HG03045 (cell line): ENCODE results near the gene PPDPF.
"Not testable (repeated sequence)": the region's sequence is repeated elsewhere in the genome, so short reads cannot be mapped to it uniquely, and the experiment has no call there.

Experiments used
- ATAC-seq: cut with Tn5 transposase; IDR thresholded peaks from one replicate; pipeline ENCODE4 v1.9.1; 2021; ENCODE audit warnings: mild to moderate bottlenecking, moderate library complexity; ENCODE audit not compliant: unreplicated experiment

Gene PPDPF

GRCh38 chr20:63499338-63499969, 21.1 kb upstream of the PPDPF start:
- ATAC-seq = no peak

GRCh38 chr20:63500151-63500901, 20.2 kb upstream of the PPDPF start:
- ATAC-seq = no peak

DNA sequence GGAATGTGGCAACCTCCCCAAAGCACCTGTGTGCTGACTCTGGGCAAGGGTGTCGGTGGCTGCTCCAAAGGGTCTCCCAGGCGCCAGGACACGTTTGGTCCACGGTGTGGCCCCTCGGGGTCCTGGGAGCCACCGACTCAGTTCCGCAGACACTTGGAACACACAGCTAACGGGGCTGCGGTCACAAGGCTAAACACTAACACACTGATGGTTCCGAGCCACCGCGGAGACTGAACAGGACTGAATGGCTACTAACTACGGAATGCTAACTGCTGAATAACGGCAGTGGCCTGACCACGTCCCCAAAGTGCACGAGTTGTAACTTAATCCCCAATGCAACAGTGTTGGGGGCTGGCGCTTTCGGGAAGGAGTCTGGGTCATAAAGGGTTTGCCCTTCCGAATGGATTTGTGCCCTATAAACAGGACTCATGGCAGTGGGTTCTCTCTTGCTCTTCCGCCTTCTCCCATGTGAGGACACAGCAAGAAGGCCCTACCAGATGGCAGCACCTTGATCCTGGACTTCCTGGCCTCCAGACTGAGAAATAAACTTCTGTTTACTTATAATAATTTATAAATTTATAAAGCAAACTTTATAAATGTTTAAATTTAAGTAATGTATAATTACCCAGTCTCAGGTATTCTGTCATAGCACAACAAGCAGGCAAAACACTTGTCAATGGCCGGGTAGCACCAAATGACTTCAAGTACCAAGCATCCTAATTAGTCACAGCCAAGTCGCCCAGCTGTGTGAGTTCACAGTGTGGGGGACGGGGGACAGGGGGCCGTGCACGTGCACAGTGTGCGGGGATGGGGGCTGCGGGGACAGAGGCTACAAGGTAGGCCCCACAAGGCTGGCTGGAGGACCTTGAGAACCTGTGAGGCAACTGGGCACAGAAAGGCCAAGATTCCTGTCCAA, 19.4 kb upstream of the PPDPF start:
- no peak for ATAC-seq

DNA sequence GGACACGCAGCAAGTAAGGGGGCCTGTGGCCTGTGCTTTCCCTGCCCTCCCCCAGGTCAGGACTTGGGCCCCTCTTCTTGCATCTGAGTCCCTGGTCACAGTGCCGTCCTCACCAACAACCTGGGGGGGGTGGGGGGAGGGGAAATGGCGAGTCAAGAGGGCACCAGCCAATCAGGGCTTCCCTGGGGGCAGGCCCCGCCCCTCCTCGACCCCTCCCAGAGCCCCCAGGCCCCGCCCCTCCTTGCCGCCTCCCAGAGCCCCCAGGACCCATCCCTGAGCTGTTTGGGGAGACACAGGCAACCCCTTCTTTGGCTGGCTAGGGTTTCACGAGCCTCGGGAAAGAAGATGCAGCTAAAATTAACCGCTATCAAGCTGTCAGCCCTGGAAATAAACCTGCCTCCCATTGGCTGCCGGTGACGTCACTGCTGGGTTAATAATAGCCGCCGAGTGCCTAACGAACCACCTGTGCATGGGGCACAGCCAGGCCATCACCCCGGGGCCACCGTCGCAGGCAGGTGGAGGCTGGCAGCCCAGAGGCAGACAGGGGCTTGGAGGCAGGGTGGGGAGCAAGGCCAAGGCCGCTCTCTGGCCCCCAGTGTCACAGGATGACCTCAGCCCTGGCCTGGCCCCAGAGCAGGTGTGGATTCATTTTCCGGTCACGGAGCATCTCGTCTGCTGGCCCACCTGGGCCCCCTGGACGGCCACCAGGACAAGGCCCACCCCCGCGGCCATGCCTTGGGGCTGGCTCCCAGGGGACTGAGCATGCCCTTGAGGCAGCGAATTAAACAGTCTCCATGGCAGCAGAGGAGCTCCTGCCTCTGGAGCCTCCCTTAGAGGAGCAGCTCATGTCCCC, 18.5 kb upstream of the PPDPF start:
- no peak for ATAC-seq

DNA sequence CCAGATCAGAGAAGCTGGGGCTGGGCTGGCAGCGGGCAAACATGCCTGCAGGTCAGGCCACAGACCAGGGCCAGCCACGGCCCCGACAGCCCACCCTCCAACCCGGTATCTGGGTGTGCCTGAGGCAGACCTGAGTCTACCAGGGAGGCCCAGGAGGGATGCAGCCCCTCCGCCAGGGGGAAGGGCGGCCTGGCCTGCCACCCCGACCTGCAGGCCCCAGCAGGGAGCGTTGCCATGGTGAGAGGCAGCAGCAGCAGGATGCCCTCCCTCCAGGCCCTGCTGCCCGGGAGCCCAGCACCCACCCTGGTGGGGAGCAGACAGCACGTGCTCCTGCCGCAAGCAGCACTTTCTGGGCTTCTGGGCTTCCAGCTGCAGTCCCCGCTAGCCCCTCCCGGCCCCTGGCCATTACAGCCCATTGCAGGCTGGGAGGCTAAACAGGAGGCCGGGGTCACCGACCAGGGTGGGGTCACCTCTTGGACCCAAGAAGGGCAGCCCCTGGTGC, 17.8 kb upstream of the PPDPF start:
- ATAC-seq = no peak

GRCh38 chr20:63503524-63503923, 17.0 kb upstream of the PPDPF start:
- ATAC-seq = no peak

GRCh38 chr20:63504642-63505041, 15.9 kb upstream of the PPDPF start:
- no peak for ATAC-seq

DNA sequence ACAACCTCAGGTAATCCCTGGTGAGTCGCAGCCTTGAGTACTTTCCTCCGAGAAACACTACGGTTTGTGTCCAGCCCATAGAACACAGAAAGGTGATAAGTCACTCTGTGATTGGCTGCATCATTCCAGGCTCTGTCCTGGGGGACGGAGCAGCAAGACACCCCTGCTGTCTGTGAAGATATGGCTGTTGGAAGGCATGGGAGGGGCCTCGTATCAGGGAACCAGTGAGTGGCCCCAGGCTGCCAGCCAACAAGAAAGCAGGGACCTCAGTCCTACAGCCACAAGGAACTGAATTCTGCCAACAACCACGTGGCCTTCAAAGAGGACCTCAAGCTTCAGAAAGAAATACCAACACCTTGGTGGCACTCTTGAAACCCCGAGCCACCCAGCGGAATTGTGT, 15.3 kb upstream of the PPDPF start:
- no peak for ATAC-seq

DNA sequence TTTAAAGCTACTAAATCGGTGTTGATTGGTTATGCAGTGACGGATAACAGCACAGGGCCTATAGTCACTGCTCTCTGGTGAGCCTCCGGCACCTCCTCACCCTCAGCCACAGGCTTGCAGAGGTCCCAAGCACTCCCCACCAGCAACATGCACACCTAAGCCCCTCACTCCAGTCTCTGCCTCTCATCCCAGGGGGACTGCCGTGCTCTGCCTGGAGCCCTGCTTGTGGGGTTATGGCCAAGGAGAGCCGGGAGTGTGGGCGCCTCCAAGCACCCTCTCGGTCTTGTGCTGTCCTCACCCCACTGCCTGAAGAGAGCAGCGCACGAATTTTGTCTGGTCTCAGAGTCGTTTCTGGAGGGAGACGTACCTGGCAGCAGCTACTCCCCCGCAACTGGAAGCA, 14.8 kb upstream of the PPDPF start:
- no peak for ATAC-seq

DNA sequence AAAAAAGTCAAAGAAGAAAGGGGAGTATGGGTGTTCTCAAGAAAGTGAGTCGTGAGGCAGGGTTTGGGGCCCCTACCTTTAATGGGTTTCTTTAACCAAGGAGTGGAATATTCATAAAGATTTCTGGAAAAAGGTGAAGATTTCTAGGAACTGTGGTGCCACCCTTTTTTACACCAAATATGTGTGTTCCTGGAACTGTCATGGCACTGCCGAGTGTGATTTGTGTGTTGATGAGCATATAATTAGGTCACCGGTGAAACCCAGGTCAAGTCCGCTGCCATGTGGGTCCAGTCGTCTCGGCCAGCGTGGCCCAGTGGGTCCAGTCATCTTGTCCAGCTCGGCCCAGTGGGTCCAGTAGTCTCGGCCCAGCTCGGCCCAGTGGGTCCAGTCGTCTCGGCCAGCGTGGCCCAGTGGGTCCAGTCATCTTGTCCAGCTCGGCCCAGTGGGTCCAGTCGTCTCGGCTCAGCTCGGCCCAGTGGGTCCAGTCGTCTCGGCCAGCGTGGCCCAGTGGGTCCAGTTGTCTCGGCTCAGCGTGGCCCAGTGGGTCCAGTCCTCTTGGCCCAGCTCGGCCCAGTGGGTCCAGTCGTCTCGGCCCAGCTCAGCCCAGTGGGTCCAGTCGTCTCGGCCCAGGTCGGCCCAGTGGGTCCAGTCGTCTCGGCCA, 13.4 kb upstream of the PPDPF start:
- ATAC-seq = no peak

- ATAC-seq = no peak
Observed at GRCh38 chr20:63508072-63508768, 12.3 kb upstream of the PPDPF start.

DNA sequence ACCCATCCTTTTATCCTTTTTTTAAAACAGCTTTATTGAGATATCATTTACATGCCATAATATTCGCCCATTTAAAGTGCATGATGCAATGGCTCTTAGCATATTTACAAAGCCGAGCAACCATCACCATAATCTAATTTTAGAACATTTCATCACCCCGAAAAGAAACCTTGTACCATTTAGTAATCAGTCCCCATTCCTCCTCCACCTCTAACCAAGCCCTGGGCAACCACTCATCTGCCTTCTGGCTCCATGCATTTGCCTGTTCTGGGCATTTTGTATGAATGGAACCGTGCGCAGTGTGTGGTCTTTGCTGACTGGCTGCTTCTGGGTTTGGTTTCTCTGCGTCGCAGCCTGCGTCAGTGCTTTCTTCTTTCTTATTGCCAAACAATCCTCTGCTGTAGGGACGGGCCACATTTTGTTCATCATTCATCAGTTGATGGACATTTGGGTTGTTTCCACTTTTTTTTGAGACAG, 11.4 kb upstream of the PPDPF start:
- no peak for ATAC-seq

- no peak for ATAC-seq
Observed at GRCh38 chr20:63513207-63513606, 7.4 kb upstream of the PPDPF start.

DNA sequence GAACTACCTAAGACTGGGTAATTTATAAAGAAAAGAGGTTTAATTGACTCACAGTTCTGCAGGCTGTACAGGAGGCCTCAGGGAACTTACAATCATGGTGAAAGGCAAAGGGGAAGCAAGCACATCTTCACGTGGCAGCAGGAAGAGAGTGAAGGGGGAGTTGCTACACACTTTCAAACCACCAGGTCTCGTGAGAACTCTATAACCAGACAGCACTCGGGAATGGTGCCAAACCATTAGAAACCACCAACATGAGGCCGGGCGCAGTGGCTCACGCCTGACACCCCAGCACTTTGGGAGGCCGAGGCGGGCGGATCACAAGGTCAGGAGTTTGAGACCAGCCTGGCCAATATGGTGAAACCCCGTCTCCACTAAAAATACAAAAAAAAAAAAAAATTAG, 6.0 kb upstream of the PPDPF start:
- ATAC-seq = not testable (repeated sequence)

GRCh38 chr20:63517376-63518309, 2.9 kb upstream of the PPDPF start:
- no peak for ATAC-seq

- no peak for ATAC-seq
Observed at GRCh38 chr20:63518351-63518861, 2.2 kb upstream of the PPDPF start.

DNA sequence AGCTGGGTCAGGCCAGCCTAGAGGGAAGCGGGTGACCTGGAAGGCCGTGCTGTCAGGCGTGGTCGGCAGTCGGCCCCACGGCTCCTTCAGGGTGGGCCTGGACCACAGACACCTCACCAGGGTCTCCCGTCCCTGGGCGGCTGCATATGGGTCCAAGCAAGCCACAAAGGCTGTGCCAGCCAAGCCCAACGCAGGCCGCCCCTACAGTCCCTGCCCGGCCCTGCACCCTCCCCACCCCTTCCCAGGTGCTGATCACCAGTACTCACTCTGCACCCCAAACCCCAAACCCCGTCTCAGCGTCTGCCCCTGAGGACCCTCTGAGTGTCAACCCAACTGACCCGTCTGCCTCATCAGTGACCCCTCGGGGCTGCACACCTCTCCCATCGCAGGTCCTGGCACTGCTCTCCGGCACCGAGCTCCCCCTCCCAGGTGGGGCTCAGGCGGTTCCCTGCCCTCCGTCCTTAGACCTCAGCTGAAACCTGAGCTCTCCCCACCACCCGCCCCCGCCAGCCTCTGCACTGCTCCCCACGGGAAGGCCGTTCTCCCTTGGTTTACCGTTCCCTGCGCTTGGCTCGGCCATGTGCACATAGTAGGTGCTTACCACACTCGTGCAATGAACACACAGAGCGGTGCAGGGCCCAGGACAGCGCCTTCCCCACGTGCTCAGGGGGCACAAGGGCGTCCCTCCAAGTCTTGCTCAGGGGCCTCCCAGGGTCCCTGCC, 1.5 kb upstream of the PPDPF start:
- ATAC-seq = no peak
